PC-3 (cell line): ENCODE data around the gene FKBP7. TPM values are rescaled to one million over a fixed set of nuclear protein-coding genes. Genes with fewer than 3 reads are reported as not detected.

Experiments used
- ATAC-seq: fragments of 200-7000 bp; cut with Tn5 transposase; 2 replicates; pipeline ENCODE4 v1.9.1; 2020; ENCODE audit warnings: mild to moderate bottlenecking, moderate library complexity
- BruUV-seq: library from RNA; stranded (reverse); fragments of 400-500 nt; replicated peaks from 2 replicates; lab custom pipeline; 2021; lab: Mats Ljungman, UMichigan
- CTCF ChIA-PET: fragments of 300-600 bp; sonication (Branson Sonifier 250); formaldehyde crosslinking; loops from one replicate; lab custom pipeline; 2022; ENCODE audit warnings: antibody characterized with exemption; lab: Charles Lee
- POLR2A ChIA-PET: fragments of 300-600 bp; sonication (Branson Sonifier 250); formaldehyde crosslinking; loops from one replicate; lab custom pipeline; 2022; ENCODE audit warnings: antibody characterized with exemption; ENCODE audit not compliant: unreplicated experiment; lab: Charles Lee
- DNase-seq: peaks from one replicate; pipeline ENCODE4 v3.0.0-alpha.2; 2015
- H2AFZ ChIP-seq: fragments of 300-600 bp; sonication (generic); 2 replicates; pipeline ENCODE4 v1.6.0; 2016; ENCODE audit warnings: antibody characterized with exemption, low read length
- H3F3A ChIP-seq: fragments of 300-600 bp; sonication (generic); one replicate; pipeline ENCODE4 v1.6.0; 2017; ENCODE audit warnings: antibody characterized with exemption, low read length, control low read depth, mild to moderate bottlenecking; ENCODE audit not compliant: unreplicated experiment
- H3K27ac ChIP-seq: fragments of 300-600 bp; sonication (generic); 2 replicates; pipeline ENCODE4 v1.5.1; 2016; ENCODE audit warnings: mild to moderate bottlenecking, low read length
- H3K27me3 ChIP-seq: fragments of 300-600 bp; sonication (generic); 2 replicates; pipeline ENCODE4 v1.6.1; 2016; ENCODE audit warnings: low read length, mixed read lengths
- H3K36me3 ChIP-seq: fragments of 300-600 bp; sonication (generic); 2 replicates; pipeline ENCODE4 v1.6.1; 2016; ENCODE audit warnings: low read depth, mixed run types, low read length, mixed read lengths
- H3K4me1 ChIP-seq: fragments of 300-600 bp; sonication (generic); 2 replicates; pipeline ENCODE4 v1.5.1; 2016; ENCODE audit warnings: low read length; ENCODE audit not compliant: insufficient read depth
- H3K4me2 ChIP-seq: fragments of 300-600 bp; sonication (generic); 2 replicates; pipeline ENCODE4 v1.6.0; 2016; ENCODE audit warnings: low read length
- H3K4me3 ChIP-seq: fragments of 300-600 bp; sonication (generic); 2 replicates; pipeline ENCODE4 v1.5.1; 2016; ENCODE audit warnings: mild to moderate bottlenecking, low read length, mixed read lengths
- H3K79me2 ChIP-seq: fragments of 300-600 bp; sonication (generic); 2 replicates; pipeline ENCODE4 v1.6.1; 2017; ENCODE audit warnings: low read length, mixed read lengths
- H3K9ac ChIP-seq: fragments of 300-600 bp; sonication (generic); 2 replicates; pipeline ENCODE4 v1.6.0; 2016; ENCODE audit warnings: mild to moderate bottlenecking, low read length
- H3K9me2 ChIP-seq: fragments of 300-600 bp; sonication (generic); replicated peaks from 2 replicates; pipeline ENCODE4 v1.6.1; 2016; ENCODE audit warnings: mixed run types, low read length, mixed read lengths
- H3K9me3 ChIP-seq: fragments of 300-600 bp; sonication (generic); 2 replicates; pipeline ENCODE4 v1.6.1; 2016; ENCODE audit warnings: low read length, mixed read lengths
- H4K20me1 ChIP-seq: fragments of 300-600 bp; sonication (generic); 2 replicates; pipeline ENCODE4 v1.6.1; 2016; ENCODE audit warnings: low read length, mixed read lengths
- CTCF ChIP-seq: fragments of 300-600 bp; sonication (generic); conservative IDR thresholded peaks from 2 replicates; pipeline ENCODE4 v1.5.1; 2017; ENCODE audit warnings: antibody characterized with exemption, low read depth, mild to moderate bottlenecking, low read length
- EZH2 ChIP-seq: fragments of 300-600 bp; sonication (generic); IDR thresholded peaks from one replicate; pipeline ENCODE4 v1.6.1; 2017; ENCODE audit warnings: antibody characterized with exemption, mild to moderate bottlenecking, low read length; ENCODE audit not compliant: unreplicated experiment
- EZH2phosphoT487 ChIP-seq: fragments of 300-600 bp; sonication (generic); IDR thresholded peaks from 2 replicates; pipeline ENCODE4 v1.6.1; 2018; ENCODE audit warnings: mild to moderate bottlenecking, antibody characterized with exemption, low read length, borderline replicate concordance
- intact Hi-C: fragments of 100-400 bp; cut with micrococcal nuclease; formaldehyde crosslinking; loops from 2 replicates; pipeline ENCODE4 v1.9.0; 2023
- total RNA-seq: library from RNA; depleted of rRNA; stranded (reverse); fragments of >200 nt; gene quantifications from 2 replicates; pipeline ENCODE4 v1.2.3, GENCODE V29; 2014

The FKBP7 gene
- total RNA-seq, 1 experiment from 2014 or later: 4.2 TPM

GRCh38 chr2:178417916-178418315 lies 60.5 kb downstream of the FKBP7 start:
- no peak for DNase-seq
- no peaks in the 10 kb centered on the region for H3K79me2 ChIP-seq
- H3K36me3 ChIP-seq: no peaks in the 10 kb centered on the region
- H3K9me2 ChIP-seq: no peaks in the 10 kb centered on the region
- H3K4me3 ChIP-seq: no peak overlapping the region
- H3K9ac ChIP-seq: no peak overlapping the region
- no peaks in the 10 kb centered on the region for H4K20me1 ChIP-seq
- no peak overlapping the region for H3K4me2 ChIP-seq
- no peaks in the 10 kb centered on the region for H3K9me3 ChIP-seq
- TF ChIP-seq EZH2phosphoT487 (no peak), CTCF (no peak), EZH2 (no peak)
- ATAC-seq: no peak
- no peaks in the 10 kb centered on the region for H3F3A ChIP-seq
- H3K4me1 ChIP-seq: peaks cover 6% of the 10 kb centered on the region; the same call in 1 of the 2 replicates
- intact Hi-C loops: loop anchor here (2.0 to 10.0 kb wide), 4 partner anchors 109 to 633 kb away; no protein-coding TSS in a partner anchor
- H3K27me3 ChIP-seq: no peaks in the 10 kb centered on the region
- POLR2A ChIA-PET: no interaction called here
- H2AFZ ChIP-seq: no peak overlapping the region
- CTCF ChIA-PET: interaction anchor here (1.7 kb wide), 1 partner anchor 286 kb away, joined by 5 read pairs; no protein-coding TSS in a partner anchor
- H3K27ac ChIP-seq: no peak overlapping the region
- BruUV-seq: no TSS peak

GRCh38 chr2:178415979-178416378 lies 62.4 kb downstream of the FKBP7 start:
- Histone ChIP-seq H3K27ac (no peak overlapping the region), H3K9me2 (no peaks in the 10 kb centered on the region), H3K9ac (no peak overlapping the region), H3K36me3 (no peaks in the 10 kb centered on the region), H3K79me2 (no peaks in the 10 kb centered on the region), H3K9me3 (no peaks in the 10 kb centered on the region), H3K4me1 (peaks cover 6% of the 10 kb centered on the region; the same call in 1 of the 2 replicates), H3K27me3 (no peaks in the 10 kb centered on the region), H3F3A (no peaks in the 10 kb centered on the region), H3K4me3 (no peak overlapping the region), H4K20me1 (no peaks in the 10 kb centered on the region), H3K4me2 (no peak overlapping the region), H2AFZ (no peak overlapping the region)
- ChIA-PET POLR2A (interaction anchor here (0.6 kb wide), 1 partner anchor 285 kb away, joined by 4 read pairs; no protein-coding TSS in a partner anchor), CTCF (no interaction called here)
- no peak for TF ChIP-seq EZH2phosphoT487
- TF ChIP-seq CTCF: no peak
- no peak for TF ChIP-seq EZH2
- ATAC-seq: no peak
- intact Hi-C loops: loop anchor here (5.0 to 10.0 kb wide), 3 partner anchors 434 to 631 kb away; no protein-coding TSS in a partner anchor
- no peak for DNase-seq
- no TSS peak for BruUV-seq
